SW 1271 (cell line): ENCODE data around the gene FOXC1.

Experiments used
- DNase-seq, 2 experiments: peaks; one replicate each; lab custom pipeline; 2025; lab: John Stamatoyannopoulos, UW

Gene FOXC1

GRCh38 chr6:1612299-1612973 lies 2.7 kb downstream of the FOXC1 start:
- DNase-seq, result no peak

- DNase-seq, result no peak
Measured at GRCh38 chr6:1612974-1613306, 3.2 kb downstream of the FOXC1 start.

- DNase-seq, result no peak
Measured at GRCh38 chr6:1613346-1613687, 3.6 kb downstream of the FOXC1 start.

DNA sequence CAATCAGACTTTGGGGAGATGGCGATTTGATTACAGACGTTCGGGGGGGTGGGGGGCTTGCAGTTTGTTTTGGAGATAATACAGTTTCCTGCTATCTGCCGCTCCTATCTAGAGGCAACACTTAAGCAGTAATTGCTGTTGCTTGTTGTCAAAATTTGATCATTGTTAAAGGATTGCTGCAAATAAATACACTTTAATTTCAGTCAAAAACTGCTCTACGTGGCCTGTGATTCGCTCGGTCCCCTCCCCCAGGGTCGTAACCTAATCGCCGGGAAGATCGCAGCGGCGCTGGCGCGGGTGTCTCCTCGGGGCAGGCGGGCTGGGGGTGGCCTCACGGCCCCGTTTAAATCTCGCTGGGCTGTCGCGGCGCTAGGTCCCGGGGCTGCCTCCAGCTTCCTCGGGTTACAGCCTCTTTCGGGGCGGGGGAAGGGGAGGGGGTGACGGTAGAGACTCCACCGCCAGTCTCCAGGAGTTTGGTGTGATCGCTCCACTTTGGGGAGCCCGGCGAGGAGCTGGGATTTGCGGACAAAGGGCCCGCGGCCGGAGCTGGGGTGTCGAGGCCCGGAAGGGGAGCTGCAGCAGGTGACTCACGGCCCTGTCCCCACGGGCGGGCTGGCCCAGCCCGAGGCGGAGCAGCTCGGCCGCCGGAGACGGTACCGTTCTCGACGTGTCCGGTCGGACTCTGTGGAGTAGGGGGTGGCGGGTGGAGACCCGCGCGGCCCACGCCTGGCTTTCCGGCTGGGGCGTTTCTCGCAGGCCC lies 4.2 kb downstream of the FOXC1 start:
- DNase-seq, result no peak

DNA sequence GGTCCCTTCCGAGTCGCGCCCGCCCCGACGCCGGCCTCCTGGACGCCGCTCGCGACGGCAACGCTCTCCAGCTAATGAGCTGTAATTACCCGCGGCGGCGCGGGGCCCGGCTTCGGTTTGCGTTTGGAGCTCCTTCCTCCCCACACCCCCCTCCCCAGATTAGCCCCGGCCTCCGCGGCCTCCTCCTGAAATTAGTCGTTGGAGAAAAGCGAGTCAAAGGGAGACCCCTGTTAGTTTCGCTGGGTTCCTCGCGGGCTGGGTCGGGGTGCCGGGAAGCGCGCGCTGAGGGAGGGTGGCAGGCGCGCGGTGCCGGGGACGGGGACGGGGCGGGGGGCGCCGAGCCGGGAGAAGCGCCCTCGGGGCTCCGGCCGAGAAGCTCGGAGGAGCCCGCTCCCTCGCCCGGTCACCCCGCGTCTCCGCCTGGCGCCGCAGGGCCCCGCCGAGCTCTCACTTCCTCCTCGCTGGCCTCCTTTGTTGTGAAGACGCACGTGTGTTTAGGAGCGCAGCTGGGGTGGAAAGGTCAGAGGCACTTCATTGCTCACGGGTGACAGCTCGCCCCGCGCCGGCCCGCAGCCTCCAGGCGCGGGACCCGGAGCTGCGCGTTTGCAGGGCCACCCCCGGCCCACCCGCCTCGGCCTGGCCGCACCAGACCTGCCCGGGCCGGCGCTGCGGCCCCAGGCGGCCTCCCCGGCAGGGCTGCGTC lies 4.9 kb downstream of the FOXC1 start:
- no peak for DNase-seq

GRCh38 chr6:1615151-1615852 lies 5.6 kb downstream of the FOXC1 start:
- no peak for DNase-seq

GRCh38 chr6:1615853-1616420 lies 6.2 kb downstream of the FOXC1 start:
- DNase-seq, result no peak

- no peak for DNase-seq
Measured at GRCh38 chr6:1616701-1617463, 7.2 kb downstream of the FOXC1 start.

GRCh38 chr6:1617466-1618310 lies 8.0 kb downstream of the FOXC1 start:
- no peak for DNase-seq

GRCh38 chr6:1618311-1619097 lies 8.8 kb downstream of the FOXC1 start:
- no peak for DNase-seq

- DNase-seq, result no peak
Measured at GRCh38 chr6:1619098-1619672, 9.5 kb downstream of the FOXC1 start.

DNA sequence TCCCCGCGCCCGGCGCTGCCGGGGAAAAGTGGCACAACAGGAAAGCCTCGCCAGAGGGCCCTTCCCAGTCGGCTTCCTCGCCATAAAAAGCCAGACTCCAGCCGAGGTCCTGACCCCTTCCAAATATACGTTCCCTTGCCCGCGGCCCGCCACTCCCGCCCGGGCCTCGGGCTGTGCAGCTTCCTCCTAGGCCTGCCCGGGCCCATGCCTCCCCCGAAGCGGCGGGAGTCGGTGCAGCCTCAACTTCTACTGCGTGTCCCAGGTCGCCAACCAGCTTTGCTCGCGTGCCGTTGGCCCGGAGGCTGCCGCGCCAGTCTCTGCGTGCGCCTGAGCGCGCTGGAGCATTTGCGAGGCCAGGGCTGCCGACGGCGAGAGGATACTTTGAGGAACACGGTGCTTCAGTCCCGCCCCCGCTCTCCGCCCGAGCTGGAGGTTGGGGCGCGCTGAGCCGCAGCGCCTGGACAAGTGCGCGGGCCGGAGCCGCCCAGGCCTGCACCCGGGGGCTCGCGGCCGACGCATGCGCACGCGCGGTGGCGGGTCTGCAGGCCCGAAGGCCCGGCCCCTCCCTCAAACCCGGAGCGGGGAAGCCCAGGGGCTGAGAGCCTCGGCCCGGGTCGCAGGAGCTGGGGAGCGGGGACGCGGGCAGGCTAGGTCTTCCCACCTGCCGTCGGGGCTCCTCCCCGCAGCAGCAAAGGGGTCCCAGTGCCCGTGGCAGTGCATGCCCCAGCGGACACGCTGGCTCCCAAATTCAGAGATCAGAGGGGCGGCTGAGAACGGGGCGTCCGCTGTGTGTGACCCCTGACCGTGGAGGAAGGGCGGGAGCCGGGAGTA lies 10.2 kb downstream of the FOXC1 start:
- no peak for DNase-seq

DNA sequence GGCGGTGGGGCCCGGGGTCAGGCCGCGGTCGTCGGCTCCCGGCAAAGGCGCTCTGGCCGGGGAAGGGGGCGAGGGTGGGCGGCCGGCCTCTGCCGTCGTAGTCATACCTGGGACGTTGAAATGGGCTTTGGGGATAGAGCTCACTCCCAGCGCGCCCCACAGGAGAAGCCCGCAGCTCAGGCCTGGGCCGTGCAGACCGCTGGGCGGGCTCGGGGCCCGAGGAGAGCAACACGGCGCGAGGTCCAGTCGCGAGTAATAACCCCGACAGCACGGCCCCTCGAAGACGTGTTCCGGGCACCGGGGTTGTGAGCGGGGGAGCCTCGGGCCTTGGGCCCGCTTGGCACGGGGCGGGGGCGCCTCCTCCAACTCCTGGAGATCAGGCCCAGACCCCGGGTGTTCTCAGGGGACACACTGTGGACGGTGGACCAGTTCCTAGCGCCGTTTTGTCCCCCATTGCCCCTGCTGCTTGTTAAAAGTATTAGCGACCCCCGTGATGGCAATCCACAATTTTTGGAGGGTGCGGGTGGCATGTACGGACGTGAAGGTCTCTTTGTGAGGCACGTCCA lies 10.9 kb downstream of the FOXC1 start:
- no peak for DNase-seq

- DNase-seq, result no peak
Measured at GRCh38 chr6:1621070-1621701, 11.5 kb downstream of the FOXC1 start.

- DNase-seq, result no peak
Measured at GRCh38 chr6:1622220-1622850, 12.6 kb downstream of the FOXC1 start.

GRCh38 chr6:1622851-1623768 lies 13.4 kb downstream of the FOXC1 start:
- no peak for DNase-seq
